HepG2 (cell line): ENCODE data around the gene PLEKHG5. TPM values are rescaled to one million over a fixed set of nuclear protein-coding genes. Genes with fewer than 3 reads are reported as not detected.

Experiments used
- FIP1L1 ChIP-seq: fragments of 200-400 bp; formaldehyde crosslinking; IDR thresholded peaks from 2 replicates; pipeline ENCODE4 v1.6.1; 2018; ENCODE audit warnings: low read depth, mild to moderate bottlenecking, low read length, moderate library complexity, borderline replicate concordance; ENCODE audit not compliant: insufficient read depth
- MTF1 ChIP-seq: sonication (generic); formaldehyde crosslinking; IDR thresholded peaks from 2 replicates; pipeline ENCODE4 v1.5.0; 2020; ENCODE audit warnings: missing genetic modification reagents
- RXRA ChIP-seq: sonication (generic); formaldehyde crosslinking; IDR thresholded peaks from 2 replicates; pipeline ENCODE4 v1.5.1; 2020; ENCODE audit warnings: missing genetic modification reagents
- SNAPC4 ChIP-seq: sonication (generic); formaldehyde crosslinking; IDR thresholded peaks from 2 replicates; pipeline ENCODE4 v1.4.0; 2020; ENCODE audit warnings: mild to moderate bottlenecking, missing genetic modification reagents
- TIGD3 ChIP-seq: sonication (generic); formaldehyde crosslinking; IDR thresholded peaks from 2 replicates; pipeline ENCODE4 v1.5.1; 2020; ENCODE audit warnings: mild to moderate bottlenecking, missing genetic modification reagents, borderline replicate concordance
- TMF1 ChIP-seq: sonication (generic); formaldehyde crosslinking; IDR thresholded peaks from 2 replicates; pipeline ENCODE4 v1.8.1; 2022; ENCODE audit warnings: low read depth, missing genetic modification reagents
- WIZ ChIP-seq: sonication (generic); formaldehyde crosslinking; IDR thresholded peaks from 2 replicates; pipeline ENCODE4 v1.5.1; 2020; ENCODE audit warnings: mild to moderate bottlenecking, missing genetic modification reagents
- ZBTB38 ChIP-seq: sonication (generic); formaldehyde crosslinking; IDR thresholded peaks from 2 replicates; pipeline ENCODE4 v1.5.1; 2020; ENCODE audit warnings: mild to moderate bottlenecking, missing genetic modification reagents
- ZNF292 ChIP-seq: sonication (generic); formaldehyde crosslinking; IDR thresholded peaks from 2 replicates; pipeline ENCODE4 v1.8.1; 2022; ENCODE audit warnings: mild to moderate bottlenecking, low read depth, missing genetic modification reagents, borderline replicate concordance
- ZNF569 ChIP-seq: sonication (generic); formaldehyde crosslinking; IDR thresholded peaks from 2 replicates; pipeline ENCODE4 v1.5.0; 2020; ENCODE audit warnings: mild to moderate bottlenecking, missing genetic modification reagents, moderate library complexity, borderline replicate concordance
- ZNF737 ChIP-seq: sonication (generic); formaldehyde crosslinking; IDR thresholded peaks from 2 replicates; pipeline ENCODE4 v1.5.0; 2020; ENCODE audit warnings: missing genetic modification reagents, mild to moderate bottlenecking, borderline replicate concordance
- ZNF768 ChIP-seq: sonication (generic); formaldehyde crosslinking; IDR thresholded peaks from 2 replicates; pipeline ENCODE4 v1.4.0; 2020; ENCODE audit warnings: missing genetic modification reagents
- ZSCAN9 ChIP-seq: IDR thresholded peaks from 2 replicates; pipeline ENCODE4 v1.6.1; 2016; ENCODE audit warnings: borderline replicate concordance
- polyA plus RNA-seq, 8 experiments: library from polyadenylated mRNA; depleted of rRNA in 3 of 8; stranded (reverse) in 7 of 8; unstranded in 1 of 8; fragments of >200 nt; fragmentation: Illumina TruSeq in 4 of 8; extraction: Trizol in 4 of 8; gene quantifications; 2 replicates each; pipeline versions ENCODE4 v1.2.1 to v1.2.3, GENCODE V29; 2011 to 2016; ENCODE audit warnings: low read depth in 4 of 8, missing spikeins in 1 of 8, mixed read lengths in 1 of 8; ENCODE audit not compliant: insufficient read depth in 1 of 8
- total RNA-seq, 5 experiments: library from RNA; depleted of rRNA; stranded (reverse); fragments of >200 nt; fragmentation: Illumina TruSeq; extraction: Trizol; gene quantifications; 2 replicates each; pipeline ENCODE4 v1.2.3, GENCODE V29; 2016; ENCODE audit warnings: low read depth in 1 of 5
- TF ChIP-seq, protein P1 (sequence below): sonication (generic); formaldehyde crosslinking; IDR thresholded peaks from 2 replicates; pipeline ENCODE4 v1.9.0; 2021; ENCODE audit warnings: missing genetic modification reagents, borderline replicate concordance
- TF ChIP-seq, protein P2 (sequence below): sonication (generic); formaldehyde crosslinking; IDR thresholded peaks from 2 replicates; pipeline ENCODE4 v1.4.0; 2020; ENCODE audit warnings: missing genetic modification reagents

PLEKHG5 gene
- total and polyA plus RNA-seq, 2 of the 13 experiments (the other 11 are each of a cell fraction or from before 2014, with no cell fraction given): 1.9 to 3.5 TPM

DNA sequence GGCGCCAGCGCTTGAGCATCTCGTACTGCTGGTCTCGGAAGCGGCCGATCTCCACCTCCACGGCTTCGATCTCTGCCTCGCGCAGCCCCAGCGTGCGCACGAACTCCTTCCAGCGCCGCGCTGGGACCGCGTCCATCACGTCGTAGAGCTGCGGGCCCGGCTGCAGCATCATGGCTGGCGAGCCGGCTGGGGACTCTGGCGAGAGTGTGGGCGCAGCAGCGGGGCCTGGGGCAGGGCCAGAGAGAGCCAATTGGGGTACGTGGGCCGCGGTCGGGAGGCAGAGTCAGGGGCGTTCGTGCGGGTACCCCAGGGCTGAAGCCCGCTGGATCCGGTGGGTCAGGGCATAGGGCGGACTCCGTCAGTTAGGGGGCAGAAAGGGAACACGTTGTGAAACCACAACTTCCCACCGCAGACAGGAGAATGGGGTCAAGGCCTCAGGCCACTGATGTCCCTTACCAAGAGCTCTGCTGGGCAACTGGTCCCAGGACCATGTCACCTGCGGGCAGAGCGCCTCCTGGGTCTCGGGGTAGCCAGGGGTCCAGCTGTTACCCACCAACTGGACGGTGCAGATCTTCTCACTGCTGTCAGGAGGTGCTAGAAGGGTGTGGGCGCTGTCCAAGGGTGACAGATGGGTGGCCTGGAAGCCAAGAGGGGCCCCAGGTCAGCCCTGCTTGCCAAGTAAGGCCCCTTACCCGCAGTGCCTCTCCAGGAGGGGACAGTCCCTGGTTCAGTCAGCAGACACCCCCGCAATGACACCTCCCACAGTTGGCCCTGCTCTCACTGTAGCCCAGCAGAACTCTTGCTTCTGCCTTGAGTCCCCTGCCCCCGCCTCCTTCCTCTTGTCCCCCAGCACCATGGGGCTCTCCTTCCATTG, 29.7 kb downstream of the PLEKHG5 start (continued):
- TF ChIP-seq, protein P1, sequence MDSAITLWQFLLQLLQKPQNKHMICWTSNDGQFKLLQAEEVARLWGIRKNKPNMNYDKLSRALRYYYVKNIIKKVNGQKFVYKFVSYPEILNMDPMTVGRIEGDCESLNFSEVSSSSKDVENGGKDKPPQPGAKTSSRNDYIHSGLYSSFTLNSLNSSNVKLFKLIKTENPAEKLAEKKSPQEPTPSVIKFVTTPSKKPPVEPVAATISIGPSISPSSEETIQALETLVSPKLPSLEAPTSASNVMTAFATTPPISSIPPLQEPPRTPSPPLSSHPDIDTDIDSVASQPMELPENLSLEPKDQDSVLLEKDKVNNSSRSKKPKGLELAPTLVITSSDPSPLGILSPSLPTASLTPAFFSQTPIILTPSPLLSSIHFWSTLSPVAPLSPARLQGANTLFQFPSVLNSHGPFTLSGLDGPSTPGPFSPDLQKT (CRISPR knock-in tag): no peak
- TF ChIP-seq TIGD3 (CRISPR knock-in tag) (no peak), FIP1L1 (0 out of 2 replicates have a peak, but pooled peaks have one; percentile 22), ZNF569 (CRISPR knock-in tag) (no peak), ZSCAN9 (CRISPR knock-in tag) (no peak), ZBTB38 (peak; percentile 78), MTF1 (CRISPR knock-in tag) (no peak), WIZ (no peak), ZNF768 (CRISPR knock-in tag) (no peak), SNAPC4 (no peak), ZNF292 (CRISPR knock-in tag) (no peak), RXRA (CRISPR knock-in tag) (no peak), ZNF737 (no peak), TMF1 (CRISPR knock-in tag) (0 out of 2 replicates have a peak, but pooled peaks have one; percentile 65)
- TF ChIP-seq, protein P2, sequence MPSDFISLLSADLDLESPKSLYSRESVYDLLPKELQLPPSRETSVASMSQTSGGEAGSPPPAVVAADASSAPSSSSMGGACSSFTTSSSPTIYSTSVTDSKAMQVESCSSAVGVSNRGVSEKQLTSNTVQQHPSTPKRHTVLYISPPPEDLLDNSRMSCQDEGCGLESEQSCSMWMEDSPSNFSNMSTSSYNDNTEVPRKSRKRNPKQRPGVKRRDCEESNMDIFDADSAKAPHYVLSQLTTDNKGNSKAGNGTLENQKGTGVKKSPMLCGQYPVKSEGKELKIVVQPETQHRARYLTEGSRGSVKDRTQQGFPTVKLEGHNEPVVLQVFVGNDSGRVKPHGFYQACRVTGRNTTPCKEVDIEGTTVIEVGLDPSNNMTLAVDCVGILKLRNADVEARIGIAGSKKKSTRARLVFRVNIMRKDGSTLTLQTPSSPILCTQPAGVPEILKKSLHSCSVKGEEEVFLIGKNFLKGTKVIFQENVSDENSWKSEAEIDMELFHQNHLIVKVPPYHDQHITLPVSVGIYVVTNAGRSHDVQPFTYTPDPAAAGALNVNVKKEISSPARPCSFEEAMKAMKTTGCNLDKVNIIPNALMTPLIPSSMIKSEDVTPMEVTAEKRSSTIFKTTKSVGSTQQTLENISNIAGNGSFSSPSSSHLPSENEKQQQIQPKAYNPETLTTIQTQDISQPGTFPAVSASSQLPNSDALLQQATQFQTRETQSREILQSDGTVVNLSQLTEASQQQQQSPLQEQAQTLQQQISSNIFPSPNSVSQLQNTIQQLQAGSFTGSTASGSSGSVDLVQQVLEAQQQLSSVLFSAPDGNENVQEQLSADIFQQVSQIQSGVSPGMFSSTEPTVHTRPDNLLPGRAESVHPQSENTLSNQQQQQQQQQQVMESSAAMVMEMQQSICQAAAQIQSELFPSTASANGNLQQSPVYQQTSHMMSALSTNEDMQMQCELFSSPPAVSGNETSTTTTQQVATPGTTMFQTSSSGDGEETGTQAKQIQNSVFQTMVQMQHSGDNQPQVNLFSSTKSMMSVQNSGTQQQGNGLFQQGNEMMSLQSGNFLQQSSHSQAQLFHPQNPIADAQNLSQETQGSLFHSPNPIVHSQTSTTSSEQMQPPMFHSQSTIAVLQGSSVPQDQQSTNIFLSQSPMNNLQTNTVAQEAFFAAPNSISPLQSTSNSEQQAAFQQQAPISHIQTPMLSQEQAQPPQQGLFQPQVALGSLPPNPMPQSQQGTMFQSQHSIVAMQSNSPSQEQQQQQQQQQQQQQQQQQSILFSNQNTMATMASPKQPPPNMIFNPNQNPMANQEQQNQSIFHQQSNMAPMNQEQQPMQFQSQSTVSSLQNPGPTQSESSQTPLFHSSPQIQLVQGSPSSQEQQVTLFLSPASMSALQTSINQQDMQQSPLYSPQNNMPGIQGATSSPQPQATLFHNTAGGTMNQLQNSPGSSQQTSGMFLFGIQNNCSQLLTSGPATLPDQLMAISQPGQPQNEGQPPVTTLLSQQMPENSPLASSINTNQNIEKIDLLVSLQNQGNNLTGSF: no peak
